KMS-11 (cell line): ENCODE results near the gene MYCN.

ENCODE experiments used
- H2AFZ ChIP-seq: fragments of 200-600 bp; sonication (generic); 2 replicates; pipeline ENCODE4 v1.6.1; 2016; ENCODE audit warnings: antibody characterized with exemption, mixed run types, low read depth
- H3K27ac ChIP-seq: fragments of 200-600 bp; sonication (generic); 2 replicates; pipeline ENCODE4 v1.6.1; 2016; ENCODE audit warnings: mild to moderate bottlenecking, mixed run types
- H3K27me3 ChIP-seq: fragments of 200-600 bp; sonication (generic); 2 replicates; pipeline ENCODE4 v1.6.1; 2017; ENCODE audit warnings: mild to moderate bottlenecking, low read depth, mixed run types, moderate library complexity; ENCODE audit not compliant: insufficient read depth
- H3K36me3 ChIP-seq: fragments of 200-600 bp; sonication (generic); 2 replicates; pipeline ENCODE4 v1.6.1; 2017; ENCODE audit warnings: mild to moderate bottlenecking, mixed run types; ENCODE audit not compliant: insufficient read depth
- H3K4me1 ChIP-seq: fragments of 200-600 bp; sonication (generic); 2 replicates; pipeline ENCODE4 v1.6.1; 2016; ENCODE audit warnings: mild to moderate bottlenecking, low read depth, mixed run types; ENCODE audit not compliant: poor library complexity, severe bottlenecking
- H3K4me2 ChIP-seq: fragments of 200-600 bp; sonication (generic); 2 replicates; pipeline ENCODE4 v1.7.0; 2016; ENCODE audit warnings: mild to moderate bottlenecking, mixed run types
- H3K4me3 ChIP-seq: fragments of 200-600 bp; sonication (generic); IDR thresholded peaks from 2 replicates; pipeline ENCODE4 v1.6.1; 2017; ENCODE audit warnings: low read depth, low read length, mixed read lengths; ENCODE audit not compliant: insufficient read depth
- H3K79me2 ChIP-seq: fragments of 200-600 bp; sonication (generic); 2 replicates; pipeline ENCODE4 v1.6.1; 2016; ENCODE audit warnings: low read depth, mixed run types; ENCODE audit not compliant: insufficient read depth
- H3K9ac ChIP-seq: fragments of 200-600 bp; sonication (generic); 2 replicates; pipeline ENCODE4 v1.6.1; 2016; ENCODE audit warnings: mild to moderate bottlenecking, mixed run types
- H4K20me1 ChIP-seq: fragments of 200-600 bp; sonication (generic); 2 replicates; pipeline ENCODE4 v1.6.1; 2016; ENCODE audit warnings: mild to moderate bottlenecking, mixed run types; ENCODE audit not compliant: insufficient read depth
- TF ChIP-seq, protein P1 (sequence below): fragments of 200-600 bp; sonication (generic); conservative IDR thresholded peaks from 2 replicates; pipeline ENCODE4 v1.6.1; 2017; ENCODE audit warnings: low read depth, mild to moderate bottlenecking, antibody characterized with exemption, low read length, moderate library complexity, mixed read lengths

The MYCN gene

DNA sequence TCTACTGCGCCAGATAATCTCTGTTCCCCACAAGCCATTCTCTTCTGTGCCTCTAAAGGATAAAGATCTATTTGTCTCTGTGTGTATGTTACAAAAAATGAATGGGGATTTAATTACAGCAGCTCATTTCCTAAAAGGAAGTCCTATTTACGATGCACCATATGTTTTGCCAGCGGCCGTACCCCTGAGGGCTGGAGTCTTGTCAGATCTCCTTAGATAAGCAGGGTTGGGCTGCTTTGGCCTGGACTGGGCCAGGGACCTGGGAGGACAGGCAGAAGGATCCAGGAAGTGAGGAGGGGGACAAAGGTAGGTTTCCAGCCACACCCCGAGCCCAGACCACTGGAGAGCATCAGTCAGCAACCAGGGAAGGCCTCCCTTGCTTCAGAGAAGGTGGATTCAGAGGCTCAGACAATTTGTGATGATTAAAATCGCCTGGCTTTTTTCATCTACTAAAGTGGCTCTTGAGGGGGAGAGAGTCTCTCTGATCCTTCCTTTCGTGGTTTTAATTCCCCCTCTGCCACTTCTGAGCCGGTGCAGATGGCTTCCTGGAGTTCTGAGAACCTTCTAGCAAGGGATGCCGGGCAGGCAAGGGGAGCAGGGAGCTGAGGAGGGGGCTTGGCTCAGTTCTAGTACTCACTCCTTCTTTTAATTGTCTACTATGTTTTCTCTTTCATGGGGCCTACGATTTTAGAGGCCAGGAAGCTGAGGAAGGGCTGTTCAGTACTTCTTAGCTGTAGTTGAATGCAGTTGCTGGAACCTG is 42.1 kb downstream of the MYCN start:
- no peaks in the 10 kb centered on the region for H3K4me1 ChIP-seq
- no peak overlapping the region for H2AFZ ChIP-seq
- no peaks in the 10 kb centered on the region for H3K36me3 ChIP-seq
- no peaks in the 10 kb centered on the region for H3K27me3 ChIP-seq
- H3K79me2 ChIP-seq = no peaks in the 10 kb centered on the region
- no peak overlapping the region for H3K4me2 ChIP-seq
- H3K27ac ChIP-seq = no peak overlapping the region
- no peaks in the 10 kb centered on the region for H4K20me1 ChIP-seq
- H3K4me3 ChIP-seq = no peak overlapping the region
- TF ChIP-seq, protein P1, sequence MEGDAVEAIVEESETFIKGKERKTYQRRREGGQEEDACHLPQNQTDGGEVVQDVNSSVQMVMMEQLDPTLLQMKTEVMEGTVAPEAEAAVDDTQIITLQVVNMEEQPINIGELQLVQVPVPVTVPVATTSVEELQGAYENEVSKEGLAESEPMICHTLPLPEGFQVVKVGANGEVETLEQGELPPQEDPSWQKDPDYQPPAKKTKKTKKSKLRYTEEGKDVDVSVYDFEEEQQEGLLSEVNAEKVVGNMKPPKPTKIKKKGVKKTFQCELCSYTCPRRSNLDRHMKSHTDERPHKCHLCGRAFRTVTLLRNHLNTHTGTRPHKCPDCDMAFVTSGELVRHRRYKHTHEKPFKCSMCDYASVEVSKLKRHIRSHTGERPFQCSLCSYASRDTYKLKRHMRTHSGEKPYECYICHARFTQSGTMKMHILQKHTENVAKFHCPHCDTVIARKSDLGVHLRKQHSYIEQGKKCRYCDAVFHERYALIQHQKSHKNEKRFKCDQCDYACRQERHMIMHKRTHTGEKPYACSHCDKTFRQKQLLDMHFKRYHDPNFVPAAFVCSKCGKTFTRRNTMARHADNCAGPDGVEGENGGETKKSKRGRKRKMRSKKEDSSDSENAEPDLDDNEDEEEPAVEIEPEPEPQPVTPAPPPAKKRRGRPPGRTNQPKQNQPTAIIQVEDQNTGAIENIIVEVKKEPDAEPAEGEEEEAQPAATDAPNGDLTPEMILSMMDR = no peak
- no peak overlapping the region for H3K9ac ChIP-seq

DNA sequence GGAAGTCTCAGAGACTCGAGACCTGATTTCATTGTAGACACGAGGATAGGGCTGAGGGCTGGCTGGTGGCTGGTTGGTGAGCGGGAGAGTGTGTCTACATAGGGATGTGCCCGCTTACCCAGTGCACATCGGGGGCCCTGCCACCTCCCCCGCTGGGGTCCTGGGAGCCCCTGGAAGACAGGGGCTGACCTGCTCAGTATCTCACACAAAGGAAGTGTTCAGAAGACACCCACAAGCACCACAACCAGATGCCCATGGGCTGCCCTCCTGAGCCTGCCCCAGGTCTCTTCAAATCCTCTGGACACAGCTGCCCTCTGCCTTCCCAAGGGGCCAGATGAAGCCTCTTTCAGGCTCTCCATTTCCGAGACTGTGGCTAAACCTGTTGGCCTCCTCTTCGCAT is 43.1 kb downstream of the MYCN start:
- H3K4me2 ChIP-seq = no peak overlapping the region
- no peak overlapping the region for H2AFZ ChIP-seq
- TF ChIP-seq, protein P1 = no peak
- no peaks in the 10 kb centered on the region for H3K36me3 ChIP-seq
- no peak overlapping the region for H3K9ac ChIP-seq
- no peaks in the 10 kb centered on the region for H3K4me1 ChIP-seq
- H3K4me3 ChIP-seq = no peak overlapping the region
- H3K27me3 ChIP-seq = no peaks in the 10 kb centered on the region
- H4K20me1 ChIP-seq = no peaks in the 10 kb centered on the region
- H3K79me2 ChIP-seq = no peaks in the 10 kb centered on the region
- no peak overlapping the region for H3K27ac ChIP-seq

DNA sequence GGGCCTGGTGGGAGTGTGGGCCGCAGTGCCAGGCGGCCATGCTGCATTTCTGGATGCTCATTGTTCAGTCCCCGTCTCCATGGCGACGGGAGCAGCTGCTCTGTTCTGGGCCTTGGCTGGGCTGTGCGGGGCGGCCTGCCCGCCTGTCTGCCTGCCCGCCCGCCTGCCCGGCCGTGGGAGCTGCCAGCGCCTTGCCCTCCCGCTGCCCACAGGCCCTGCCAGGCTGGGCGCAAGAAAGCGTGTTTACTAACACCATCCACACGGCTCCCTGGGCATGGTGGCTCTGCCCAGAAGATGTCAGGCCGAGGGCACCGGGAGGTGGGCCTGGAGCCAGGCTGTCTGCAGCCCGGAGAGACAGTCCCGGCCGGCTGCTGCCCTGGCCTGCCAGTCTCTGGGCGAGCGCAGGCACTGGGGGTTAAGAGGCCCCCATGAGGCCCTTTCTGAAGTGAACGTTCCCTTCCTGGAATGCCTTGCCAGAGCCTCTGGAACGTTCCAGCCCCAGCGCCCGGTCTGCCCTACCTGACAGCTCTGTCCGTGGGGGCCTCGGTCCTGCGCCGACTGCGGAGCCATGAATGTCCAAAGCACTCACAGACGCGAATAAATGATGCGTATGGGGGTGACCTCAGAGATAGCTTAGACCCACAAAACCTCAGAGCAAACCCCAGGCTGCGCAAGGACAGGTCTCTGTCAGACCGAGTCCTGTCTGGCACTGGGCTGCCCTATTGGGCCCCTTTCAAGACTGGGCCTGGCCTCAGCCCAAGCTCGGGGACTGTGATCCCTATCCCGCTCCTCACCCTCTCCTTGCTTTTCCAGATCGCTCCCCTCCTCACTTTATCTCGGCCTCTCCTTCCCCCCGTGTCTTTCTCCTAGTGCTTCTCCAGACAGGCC is 44.3 kb downstream of the MYCN start:
- no peaks in the 10 kb centered on the region for H3K36me3 ChIP-seq
- no peaks in the 10 kb centered on the region for H4K20me1 ChIP-seq
- no peaks in the 10 kb centered on the region for H3K27me3 ChIP-seq
- H3K4me3 ChIP-seq = no peak overlapping the region
- H2AFZ ChIP-seq = no peak overlapping the region
- no peaks in the 10 kb centered on the region for H3K4me1 ChIP-seq
- TF ChIP-seq, protein P1 = no peak
- H3K79me2 ChIP-seq = no peaks in the 10 kb centered on the region
- no peak overlapping the region for H3K27ac ChIP-seq
- no peak overlapping the region for H3K4me2 ChIP-seq
- H3K9ac ChIP-seq = no peak overlapping the region

DNA sequence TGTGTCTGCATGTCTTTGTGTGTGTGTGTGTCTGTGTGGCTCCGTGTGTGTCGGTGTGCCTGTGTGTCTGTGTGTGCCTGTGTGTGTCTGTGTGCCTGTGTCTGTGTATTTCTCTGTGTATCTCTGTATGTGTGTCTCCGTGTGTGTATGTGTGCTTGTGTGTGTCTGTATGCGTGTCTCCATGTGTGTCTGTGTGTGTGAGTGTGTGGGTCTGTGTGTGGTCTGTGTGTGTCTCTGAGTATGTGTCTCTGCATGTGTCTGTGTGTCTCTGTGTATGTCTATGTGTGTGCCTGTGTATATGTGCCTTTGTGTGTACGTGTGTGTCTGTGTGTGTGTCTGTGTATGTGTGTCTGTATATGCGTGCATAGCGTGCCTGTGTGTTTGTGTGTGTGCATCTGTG is 45.2 kb downstream of the MYCN start:
- Histone ChIP-seq H3K4me2 (no peak overlapping the region), H3K36me3 (no peaks in the 10 kb centered on the region), H2AFZ (no peak overlapping the region), H4K20me1 (no peaks in the 10 kb centered on the region), H3K4me1 (no peaks in the 10 kb centered on the region), H3K27ac (no peak overlapping the region), H3K27me3 (no peaks in the 10 kb centered on the region), H3K9ac (no peak overlapping the region), H3K79me2 (no peaks in the 10 kb centered on the region), H3K4me3 (no peak overlapping the region)
- TF ChIP-seq, protein P1 = no peak
